Kidney epithelial cell (primary cell): ENCODE measurements around the gene OR51A2. TPM values are rescaled to one million over a fixed set of nuclear protein-coding genes. Genes with fewer than 3 reads are reported as not detected.

ENCODE experiments used
- DNase-seq: peaks from one replicate; pipeline ENCODE4 v3.0.0-alpha.2; 2010; ENCODE audit warnings: low read depth
- H3K27me3 ChIP-seq: 2 replicates; pipeline ENCODE4 v1.6.0; 2011; ENCODE audit warnings: low read length; ENCODE audit not compliant: control insufficient read depth, insufficient read depth
- H3K36me3 ChIP-seq: 2 replicates; pipeline ENCODE4 v1.5.1; 2011; ENCODE audit warnings: low read length; ENCODE audit not compliant: control insufficient read depth, insufficient read depth
- H3K4me3 ChIP-seq: 2 replicates; pipeline ENCODE4 v1.5.1; 2011; ENCODE audit warnings: low read depth, mild to moderate bottlenecking, control low read depth, low read length
- CTCF ChIP-seq: IDR thresholded peaks from 2 replicates; pipeline ENCODE4 v1.5.1; 2011; ENCODE audit warnings: mild to moderate bottlenecking, moderate library complexity, low read length, control low read depth, inconsistent platforms; ENCODE audit not compliant: insufficient read depth, poor library complexity, severe bottlenecking
- total RNA-seq: library from RNA; depleted of rRNA; stranded (reverse); fragments of >200 nt; gene quantifications from 2 replicates; pipeline ENCODE4 v1.2.3, GENCODE V29; 2015

Gene OR51A2
- total RNA-seq, 1 donor from 2014 or later = not detected

GRCh38 chr11:4936745-4937144 is 18.8 kb downstream of the OR51A2 start:
- Histone ChIP-seq H3K36me3 (no peaks in the 10 kb centered on the region), H3K27me3 (no peaks in the 10 kb centered on the region), H3K4me3 (no peak overlapping the region)
- DNase-seq = no peak
- no peak for TF ChIP-seq CTCF

GRCh38 chr11:4932751-4933150 is 22.8 kb downstream of the OR51A2 start:
- H3K4me3 ChIP-seq = no peak overlapping the region
- DNase-seq = no peak
- no peak for TF ChIP-seq CTCF
- H3K27me3 ChIP-seq = no peaks in the 10 kb centered on the region
- no peaks in the 10 kb centered on the region for H3K36me3 ChIP-seq

GRCh38 chr11:4926608-4927007 is 28.9 kb downstream of the OR51A2 start:
- no peak for TF ChIP-seq CTCF
- H3K27me3 ChIP-seq = no peaks in the 10 kb centered on the region
- DNase-seq = no peak

GRCh38 chr11:4924239-4924638 is 31.3 kb downstream of the OR51A2 start, which contains the start of gene OR51G1:
Gene OR51G1 (minus strand): TSS chr11:4924339. CDS start chr11:4924339, 0 bp downstream.
- no peak for DNase-seq
- TF ChIP-seq CTCF = no peak
- Histone ChIP-seq H3K36me3 (no peaks in the 10 kb centered on the region), H3K4me3 (no peak within 1 kb of the TSS), H3K27me3 (no peaks in the 10 kb centered on the region)

More at GRCh38 chr11:4926608-4927007, 28.9 kb downstream of the OR51A2 start:
- Histone ChIP-seq H3K4me3 (no peak overlapping the region), H3K36me3 (no peaks in the 10 kb centered on the region)

- no peak for DNase-seq
- H3K4me3 ChIP-seq = no peak overlapping the region
- TF ChIP-seq CTCF = no peak
- no peaks in the 10 kb centered on the region for H3K27me3 ChIP-seq
- no peaks in the 10 kb centered on the region for H3K36me3 ChIP-seq
These were observed 33.2 kb downstream of the OR51A2 start for GRCh38 chr11:4922304-4922703.

- no peak for DNase-seq
- Histone ChIP-seq H3K36me3 (no peaks in the 10 kb centered on the region), H3K4me3 (no peak overlapping the region), H3K27me3 (no peaks in the 10 kb centered on the region)
- no peak for TF ChIP-seq CTCF
These were observed 33.7 kb downstream of the OR51A2 start for GRCh38 chr11:4921796-4922195.
